Measurements from ENCODE around the gene PICALM. TPM values are rescaled to one million over a fixed set of nuclear protein-coding genes. Genes with fewer than 3 reads are reported as not detected.

PICALM gene
- total RNA-seq, 4 donors from 2014 or later, result 198 to 320 (median 220) TPM

GRCh38 chr11:85950317-85951048, 118.4 kb downstream of the PICALM start:
- WGBS, 2 donors, result 96 to 98% methylated on average over 8 of the region's 8 CpGs
- Histone ChIP-seq H3K4me1 (peaks cover 12 to 31% of the 10 kb centered on the region in 2 donors), H3K27ac (no peak overlapping the region), H3K4me3 (replicated peaks in 1 of 3) (no peak overlapping the region), H3K27me3 (no peaks in the 10 kb centered on the region), H3K36me3 (peaks cover 0 to 2% of the 10 kb centered on the region in 2 donors), H3K9me3 (no peaks in the 10 kb centered on the region)
- no peak for DNase-seq
- intact Hi-C loops (cut with DNase I), result no loop called here
- TF ChIP-seq CTCF (IDR thresholded peaks at IDR 0.05) (no peak), POLR2A (IDR thresholded peaks at IDR 0.05) (no peak)

GRCh38 chr11:85949798-85950197, 119.1 kb downstream of the PICALM start:
- DNase-seq, result no peak
- WGBS, 2 donors, result 71 to 90% methylated on average over 1 of the region's 1 CpG
- H3K4me1 ChIP-seq, result peaks cover 12 to 31% of the 10 kb centered on the region in 2 donors
- no peaks in the 10 kb centered on the region for H3K36me3 ChIP-seq
- no peaks in the 10 kb centered on the region for H3K9me3 ChIP-seq
- no peaks in the 10 kb centered on the region for H3K27me3 ChIP-seq
- intact Hi-C loops (cut with DNase I), result no loop called here
- H3K4me3 ChIP-seq (replicated peaks in 1 of 3), result no peak overlapping the region
- H3K27ac ChIP-seq, result no peak overlapping the region
- no peak for TF ChIP-seq POLR2A (IDR thresholded peaks at IDR 0.05)
- TF ChIP-seq CTCF (IDR thresholded peaks at IDR 0.05), result no peak

- no peaks in the 10 kb centered on the region for H3K27me3 ChIP-seq
- H3K4me3 ChIP-seq (replicated peaks in 1 of 3), result no peak overlapping the region
- H3K27ac ChIP-seq, result no peak overlapping the region
- H3K36me3 ChIP-seq, result no peaks in the 10 kb centered on the region
- no peak for DNase-seq
- peaks cover 12 to 31% of the 10 kb centered on the region in 2 donors for H3K4me1 ChIP-seq
- H3K9me3 ChIP-seq, result no peaks in the 10 kb centered on the region
- TF ChIP-seq CTCF (IDR thresholded peaks at IDR 0.05), result no peak
- no peak for TF ChIP-seq POLR2A (IDR thresholded peaks at IDR 0.05)
- intact Hi-C loops (cut with DNase I), result no loop called here
- WGBS, 2 donors, result 37 to 44% methylated on average over 2 of the region's 2 CpGs
Measured at GRCh38 chr11:85948884-85949283, 120.0 kb downstream of the PICALM start.

GRCh38 chr11:85947431-85948272, 121.2 kb downstream of the PICALM start:
- Histone ChIP-seq H3K4me3 (replicated peaks in 1 of 3) (no peak overlapping the region), H3K4me1 (peaks cover 12 to 31% of the 10 kb centered on the region in 2 donors), H3K27me3 (no peaks in the 10 kb centered on the region), H3K27ac (peak overlapping the region in 2 of 3 donors; percentile 52 to 53), H3K36me3 (no peaks in the 10 kb centered on the region), H3K9me3 (no peaks in the 10 kb centered on the region)
- WGBS, 2 donors, result 39 to 45% methylated on average over 5 of the region's 5 CpGs
- TF ChIP-seq POLR2A (IDR thresholded peaks at IDR 0.05), result no peak
- no peak for TF ChIP-seq CTCF (IDR thresholded peaks at IDR 0.05)
- no peak for DNase-seq
- intact Hi-C loops (cut with DNase I), result no loop called here

GRCh38 chr11:85946221-85946620, 122.7 kb downstream of the PICALM start:
- DNase-seq, result no peak
- Histone ChIP-seq H3K27me3 (no peaks in the 10 kb centered on the region), H3K27ac (peak overlapping the region in 1 of 3 donors; percentile 32), H3K4me3 (replicated peaks in 1 of 3) (no peak overlapping the region), H3K4me1 (peaks cover 12 to 33% of the 10 kb centered on the region in 2 donors), H3K9me3 (no peaks in the 10 kb centered on the region), H3K36me3 (no peaks in the 10 kb centered on the region)
- intact Hi-C loops (cut with DNase I), result no loop called here
- TF ChIP-seq CTCF (IDR thresholded peaks at IDR 0.05) (no peak), POLR2A (IDR thresholded peaks at IDR 0.05) (no peak)
